ENCODE results near the gene ANO4.

ANO4 gene

GRCh38 chr12:101111441-101111840 lies 316.9 kb downstream of the ANO4 start (continued):
- TF ChIP-seq, protein P1, sequence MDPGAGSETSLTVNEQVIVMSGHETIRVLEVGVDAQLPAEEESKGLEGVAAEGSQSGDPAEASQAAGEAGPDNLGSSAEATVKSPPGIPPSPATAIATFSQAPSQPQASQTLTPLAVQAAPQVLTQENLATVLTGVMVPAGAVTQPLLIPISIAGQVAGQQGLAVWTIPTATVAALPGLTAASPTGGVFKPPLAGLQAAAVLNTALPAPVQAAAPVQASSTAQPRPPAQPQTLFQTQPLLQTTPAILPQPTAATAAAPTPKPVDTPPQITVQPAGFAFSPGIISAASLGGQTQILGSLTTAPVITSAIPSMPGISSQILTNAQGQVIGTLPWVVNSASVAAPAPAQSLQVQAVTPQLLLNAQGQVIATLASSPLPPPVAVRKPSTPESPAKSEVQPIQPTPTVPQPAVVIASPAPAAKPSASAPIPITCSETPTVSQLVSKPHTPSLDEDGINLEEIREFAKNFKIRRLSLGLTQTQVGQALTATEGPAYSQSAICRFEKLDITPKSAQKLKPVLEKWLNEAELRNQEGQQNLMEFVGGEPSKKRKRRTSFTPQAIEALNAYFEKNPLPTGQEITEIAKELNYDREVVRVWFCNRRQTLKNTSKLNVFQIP (CRISPR knock-in tag; IDR thresholded peaks at IDR 0.05; ENCODE audit: borderline replicate concordance, low read depth): no peak
- no peak for TF ChIP-seq OSR1 (CRISPR knock-in tag; IDR thresholded peaks at IDR 0.05)

DNA sequence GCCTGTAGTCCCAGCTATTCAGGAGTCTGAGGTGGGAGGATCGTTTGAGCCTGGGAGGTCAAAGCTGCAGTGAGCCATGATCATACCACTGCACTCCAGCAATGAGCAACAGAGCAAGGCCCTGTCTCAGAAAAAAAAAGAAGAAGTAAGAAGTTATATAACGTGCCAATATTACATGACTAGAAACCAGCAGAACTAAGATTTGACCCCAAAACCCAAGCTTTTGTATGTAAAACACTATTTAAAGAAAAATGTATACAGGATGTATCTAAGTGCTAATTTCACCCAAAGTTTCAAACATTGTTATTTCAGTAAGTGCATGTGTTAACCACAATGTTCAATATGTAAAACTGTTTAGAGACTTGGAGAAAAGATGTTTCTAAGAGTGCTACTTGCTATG lies 320.8 kb downstream of the ANO4 start:
- no peak for ATAC-seq
- no peak for TF ChIP-seq ZFP3 (CRISPR knock-in tag; IDR thresholded peaks at IDR 0.05)
- TF ChIP-seq, protein P2, sequence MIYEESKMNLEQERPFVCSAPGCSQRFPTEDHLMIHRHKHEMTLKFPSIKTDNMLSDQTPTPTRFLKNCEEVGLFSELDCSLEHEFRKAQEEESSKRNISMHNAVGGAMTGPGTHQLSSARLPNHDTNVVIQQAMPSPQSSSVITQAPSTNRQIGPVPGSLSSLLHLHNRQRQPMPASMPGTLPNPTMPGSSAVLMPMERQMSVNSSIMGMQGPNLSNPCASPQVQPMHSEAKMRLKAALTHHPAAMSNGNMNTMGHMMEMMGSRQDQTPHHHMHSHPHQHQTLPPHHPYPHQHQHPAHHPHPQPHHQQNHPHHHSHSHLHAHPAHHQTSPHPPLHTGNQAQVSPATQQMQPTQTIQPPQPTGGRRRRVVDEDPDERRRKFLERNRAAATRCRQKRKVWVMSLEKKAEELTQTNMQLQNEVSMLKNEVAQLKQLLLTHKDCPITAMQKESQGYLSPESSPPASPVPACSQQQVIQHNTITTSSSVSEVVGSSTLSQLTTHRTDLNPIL (CRISPR knock-in tag; IDR thresholded peaks at IDR 0.05; ENCODE audit: low read depth): no peak
- TF ChIP-seq ZFP30 (CRISPR knock-in tag; IDR thresholded peaks at IDR 0.05): no peak
- TF ChIP-seq ZNF8 (CRISPR knock-in tag; IDR thresholded peaks at IDR 0.05): no peak
- TF ChIP-seq SNAI2 (CRISPR knock-in tag; IDR thresholded peaks at IDR 0.05): no peak
- TF ChIP-seq, protein P3, sequence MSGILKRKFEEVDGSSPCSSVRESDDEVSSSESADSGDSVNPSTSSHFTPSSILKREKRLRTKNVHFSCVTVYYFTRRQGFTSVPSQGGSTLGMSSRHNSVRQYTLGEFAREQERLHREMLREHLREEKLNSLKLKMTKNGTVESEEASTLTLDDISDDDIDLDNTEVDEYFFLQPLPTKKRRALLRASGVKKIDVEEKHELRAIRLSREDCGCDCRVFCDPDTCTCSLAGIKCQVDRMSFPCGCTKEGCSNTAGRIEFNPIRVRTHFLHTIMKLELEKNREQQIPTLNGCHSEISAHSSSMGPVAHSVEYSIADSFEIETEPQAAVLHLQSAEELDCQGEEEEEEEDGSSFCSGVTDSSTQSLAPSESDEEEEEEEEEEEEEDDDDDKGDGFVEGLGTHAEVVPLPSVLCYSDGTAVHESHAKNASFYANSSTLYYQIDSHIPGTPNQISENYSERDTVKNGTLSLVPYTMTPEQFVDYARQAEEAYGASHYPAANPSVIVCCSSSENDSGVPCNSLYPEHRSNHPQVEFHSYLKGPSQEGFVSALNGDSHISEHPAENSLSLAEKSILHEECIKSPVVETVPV (CRISPR knock-in tag; IDR thresholded peaks at IDR 0.05): no peak
- TF ChIP-seq BACH2 (CRISPR knock-in tag; IDR thresholded peaks at IDR 0.05; ENCODE audit: borderline replicate concordance): no peak
- no peak for TF ChIP-seq PPARA (CRISPR knock-in tag; IDR thresholded peaks at IDR 0.05; ENCODE audit: borderline replicate concordance)
- TF ChIP-seq TCF4 (CRISPR knock-in tag; IDR thresholded peaks at IDR 0.05; ENCODE audit: borderline replicate concordance): no peak
- TF ChIP-seq ZC3H10 (CRISPR knock-in tag; IDR thresholded peaks at IDR 0.05): no peak
- TF ChIP-seq TOX (CRISPR knock-in tag; IDR thresholded peaks at IDR 0.05; ENCODE audit: borderline replicate concordance): no peak

GRCh38 chr12:101116911-101117310 lies 322.3 kb downstream of the ANO4 start:
- ATAC-seq: no peak
- TF ChIP-seq ZFP3 (CRISPR knock-in tag; IDR thresholded peaks at IDR 0.05): no peak
- no peak for TF ChIP-seq PPARA (CRISPR knock-in tag; IDR thresholded peaks at IDR 0.05; ENCODE audit: borderline replicate concordance)
- no peak for TF ChIP-seq OSR1 (CRISPR knock-in tag; IDR thresholded peaks at IDR 0.05)
- no peak for TF ChIP-seq ZFP30 (CRISPR knock-in tag; IDR thresholded peaks at IDR 0.05)
- no peak for TF ChIP-seq GLIS3 (CRISPR knock-in tag; IDR thresholded peaks at IDR 0.05)
- no peak for TF ChIP-seq ESRRG (CRISPR knock-in tag; IDR thresholded peaks at IDR 0.05)
- TF ChIP-seq, protein P4, sequence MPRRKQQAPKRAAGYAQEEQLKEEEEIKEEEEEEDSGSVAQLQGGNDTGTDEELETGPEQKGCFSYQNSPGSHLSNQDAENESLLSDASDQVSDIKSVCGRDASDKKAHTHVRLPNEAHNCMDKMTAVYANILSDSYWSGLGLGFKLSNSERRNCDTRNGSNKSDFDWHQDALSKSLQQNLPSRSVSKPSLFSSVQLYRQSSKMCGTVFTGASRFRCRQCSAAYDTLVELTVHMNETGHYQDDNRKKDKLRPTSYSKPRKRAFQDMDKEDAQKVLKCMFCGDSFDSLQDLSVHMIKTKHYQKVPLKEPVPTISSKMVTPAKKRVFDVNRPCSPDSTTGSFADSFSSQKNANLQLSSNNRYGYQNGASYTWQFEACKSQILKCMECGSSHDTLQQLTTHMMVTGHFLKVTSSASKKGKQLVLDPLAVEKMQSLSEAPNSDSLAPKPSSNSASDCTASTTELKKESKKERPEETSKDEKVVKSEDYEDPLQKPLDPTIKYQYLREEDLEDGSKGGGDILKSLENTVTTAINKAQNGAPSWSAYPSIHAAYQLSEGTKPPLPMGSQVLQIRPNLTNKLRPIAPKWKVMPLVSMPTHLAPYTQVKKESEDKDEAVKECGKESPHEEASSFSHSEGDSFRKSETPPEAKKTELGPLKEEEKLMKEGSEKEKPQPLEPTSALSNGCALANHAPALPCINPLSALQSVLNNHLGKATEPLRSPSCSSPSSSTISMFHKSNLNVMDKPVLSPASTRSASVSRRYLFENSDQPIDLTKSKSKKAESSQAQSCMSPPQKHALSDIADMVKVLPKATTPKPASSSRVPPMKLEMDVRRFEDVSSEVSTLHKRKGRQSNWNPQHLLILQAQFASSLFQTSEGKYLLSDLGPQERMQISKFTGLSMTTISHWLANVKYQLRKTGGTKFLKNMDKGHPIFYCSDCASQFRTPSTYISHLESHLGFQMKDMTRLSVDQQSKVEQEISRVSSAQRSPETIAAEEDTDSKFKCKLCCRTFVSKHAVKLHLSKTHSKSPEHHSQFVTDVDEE (CRISPR knock-in tag; IDR thresholded peaks at IDR 0.05): no peak
- no peak for TF ChIP-seq RARB (CRISPR knock-in tag; IDR thresholded peaks at IDR 0.05)
- no peak for TF ChIP-seq TCF4 (CRISPR knock-in tag; IDR thresholded peaks at IDR 0.05; ENCODE audit: borderline replicate concordance)
- TF ChIP-seq ARNTL (CRISPR knock-in tag; IDR thresholded peaks at IDR 0.05; ENCODE audit: borderline replicate concordance, low read depth): no peak
- TF ChIP-seq, protein P5, sequence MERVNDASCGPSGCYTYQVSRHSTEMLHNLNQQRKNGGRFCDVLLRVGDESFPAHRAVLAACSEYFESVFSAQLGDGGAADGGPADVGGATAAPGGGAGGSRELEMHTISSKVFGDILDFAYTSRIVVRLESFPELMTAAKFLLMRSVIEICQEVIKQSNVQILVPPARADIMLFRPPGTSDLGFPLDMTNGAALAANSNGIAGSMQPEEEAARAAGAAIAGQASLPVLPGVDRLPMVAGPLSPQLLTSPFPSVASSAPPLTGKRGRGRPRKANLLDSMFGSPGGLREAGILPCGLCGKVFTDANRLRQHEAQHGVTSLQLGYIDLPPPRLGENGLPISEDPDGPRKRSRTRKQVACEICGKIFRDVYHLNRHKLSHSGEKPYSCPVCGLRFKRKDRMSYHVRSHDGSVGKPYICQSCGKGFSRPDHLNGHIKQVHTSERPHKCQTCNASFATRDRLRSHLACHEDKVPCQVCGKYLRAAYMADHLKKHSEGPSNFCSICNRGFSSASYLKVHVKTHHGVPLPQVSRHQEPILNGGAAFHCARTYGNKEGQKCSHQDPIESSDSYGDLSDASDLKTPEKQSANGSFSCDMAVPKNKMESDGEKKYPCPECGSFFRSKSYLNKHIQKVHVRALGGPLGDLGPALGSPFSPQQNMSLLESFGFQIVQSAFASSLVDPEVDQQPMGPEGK (CRISPR knock-in tag; IDR thresholded peaks at IDR 0.05; ENCODE audit: borderline replicate concordance): no peak
- no peak for TF ChIP-seq ZNF565 (CRISPR knock-in tag; conservative IDR thresholded peaks at IDR 0.05; ENCODE audit: low read depth)
- no peak for TF ChIP-seq CSDC2 (CRISPR knock-in tag; IDR thresholded peaks at IDR 0.05)
- no peak for TF ChIP-seq BACH2 (CRISPR knock-in tag; IDR thresholded peaks at IDR 0.05; ENCODE audit: borderline replicate concordance)
